H9 (cell line): Measurements from ENCODE around the gene SLK. TPM values are rescaled to one million over a fixed set of nuclear protein-coding genes. Genes with fewer than 3 reads are reported as not detected.

ENCODE experiments used
- DNase-seq: peaks from one replicate; pipeline ENCODE4 v3.0.0-alpha.2; 2017
- H2AFZ ChIP-seq: one replicate; pipeline ENCODE4 v1.6.1; 2013; ENCODE audit warnings: mild to moderate bottlenecking, low read length, control low read depth, moderate library complexity
- H2AK5ac ChIP-seq: 2 replicates; pipeline ENCODE4 v1.6.1; 2013; ENCODE audit warnings: low read length, control low read depth, mixed read lengths; ENCODE audit not compliant: insufficient read length
- H2BK120ac ChIP-seq: one replicate; pipeline ENCODE4 v1.6.1; 2013; ENCODE audit warnings: low read depth, mild to moderate bottlenecking, low read length, control low read depth, inconsistent platforms; ENCODE audit not compliant: poor library complexity, severe bottlenecking
- H2BK12ac ChIP-seq: 2 replicates; pipeline ENCODE4 v1.6.1; 2013; ENCODE audit warnings: low read length, control low read depth, mixed read lengths, low read depth; ENCODE audit not compliant: insufficient read length
- H2BK15ac ChIP-seq: 2 replicates; pipeline ENCODE4 v1.6.1; 2013; ENCODE audit warnings: low read depth, low read length, control low read depth
- H2BK20ac ChIP-seq: one replicate; pipeline ENCODE4 v1.6.1; 2013; ENCODE audit warnings: low read depth, mild to moderate bottlenecking, low read length, control low read depth, inconsistent platforms; ENCODE audit not compliant: poor library complexity, severe bottlenecking
- H2BK5ac ChIP-seq: 2 replicates; pipeline ENCODE4 v1.6.1; 2013; ENCODE audit warnings: low read length, control low read depth, mixed read lengths; ENCODE audit not compliant: insufficient read length
- H3K14ac ChIP-seq: 2 replicates; pipeline ENCODE4 v1.6.1; 2013; ENCODE audit warnings: low read length, control low read depth; ENCODE audit not compliant: insufficient read depth
- H3K18ac ChIP-seq: 2 replicates; pipeline ENCODE4 v1.6.1; 2013; ENCODE audit warnings: low read depth, mild to moderate bottlenecking, mixed read lengths, low read length, control low read depth; ENCODE audit not compliant: insufficient read length
- H3K23ac ChIP-seq: 2 replicates; pipeline ENCODE4 v1.6.1; 2013; ENCODE audit warnings: low read length, control low read depth, mixed read lengths, low read depth; ENCODE audit not compliant: insufficient read length
- H3K23me2 ChIP-seq: 2 replicates; pipeline ENCODE4 v1.6.1; 2013; ENCODE audit warnings: low read depth, mild to moderate bottlenecking, mixed read lengths, low read length, control low read depth; ENCODE audit not compliant: insufficient read length, poor library complexity, severe bottlenecking
- H3K27ac ChIP-seq: 2 replicates; pipeline ENCODE4 v1.5.1; 2013; ENCODE audit warnings: low read length, control low read depth, mixed read lengths, low read depth; ENCODE audit not compliant: insufficient read length
- H3K27me3 ChIP-seq: 2 replicates; pipeline ENCODE4 v1.6.1; 2013; ENCODE audit warnings: low read length, control low read depth, inconsistent platforms; ENCODE audit not compliant: insufficient read depth
- H3K4ac ChIP-seq: 2 replicates; pipeline ENCODE4 v1.6.1; 2013; ENCODE audit warnings: low read depth, mild to moderate bottlenecking, control low read depth, inconsistent platforms, low read length, moderate library complexity
- H3K4me1 ChIP-seq: 2 replicates; pipeline ENCODE4 v1.6.1; 2013; ENCODE audit warnings: low read length, control low read depth, inconsistent platforms; ENCODE audit not compliant: insufficient read depth
- H3K4me2 ChIP-seq: 2 replicates; pipeline ENCODE4 v1.6.1; 2013; ENCODE audit warnings: low read length, control low read depth, mixed read lengths; ENCODE audit not compliant: insufficient read length, insufficient read depth
- H3K56ac ChIP-seq: 2 replicates; pipeline ENCODE4 v1.6.1; 2013; ENCODE audit warnings: low read depth, mild to moderate bottlenecking, mixed read lengths, low read length, control low read depth; ENCODE audit not compliant: insufficient read length
- H3K79me1 ChIP-seq: 2 replicates; pipeline ENCODE4 v1.6.1; 2013; ENCODE audit warnings: low read depth, mild to moderate bottlenecking, moderate library complexity, low read length, control low read depth, inconsistent platforms; ENCODE audit not compliant: insufficient read depth, poor library complexity, severe bottlenecking
- H3K79me2 ChIP-seq: 2 replicates; pipeline ENCODE4 v1.6.1; 2013; ENCODE audit warnings: low read length, control low read depth, inconsistent platforms; ENCODE audit not compliant: insufficient read depth
- H3K9ac ChIP-seq: 2 replicates; pipeline ENCODE4 v1.6.1; 2013; ENCODE audit warnings: low read length, control low read depth, mixed read lengths; ENCODE audit not compliant: insufficient read length; ENCODE audit errors: extremely low read depth
- H3K9me3 ChIP-seq: one replicate; pipeline ENCODE4 v1.6.1; 2013; ENCODE audit warnings: low read depth, low read length, inconsistent platforms; ENCODE audit not compliant: control insufficient read depth
- H3T11ph ChIP-seq: one replicate; pipeline ENCODE4 v1.6.1; 2013; ENCODE audit warnings: mild to moderate bottlenecking, low read length, control low read depth, inconsistent platforms
- H4K20me1 ChIP-seq: one replicate; pipeline ENCODE4 v1.6.1; 2013; ENCODE audit not compliant: control insufficient read depth, insufficient read length, insufficient read depth
- H4K5ac ChIP-seq: 2 replicates; pipeline ENCODE4 v1.6.1; 2013; ENCODE audit warnings: low read depth, mild to moderate bottlenecking, mixed read lengths, low read length, control low read depth; ENCODE audit not compliant: insufficient read length
- H4K8ac ChIP-seq: replicated peaks from 2 replicates; pipeline ENCODE4 v1.6.1; 2013; ENCODE audit warnings: low read length, control low read depth, mixed read lengths, low read depth; ENCODE audit not compliant: insufficient read length
- H4K91ac ChIP-seq: 2 replicates; pipeline ENCODE4 v1.6.1; 2013; ENCODE audit warnings: low read depth, mild to moderate bottlenecking, moderate library complexity, mixed read lengths, low read length, control low read depth; ENCODE audit not compliant: insufficient read length
- H3K27ac Mint-ChIP-seq, 3 experiments: 2 replicates in 2 of 3; 3 replicates in 1 of 3; pipeline ENCODE4 v1.8.0; 2020 to 2021; ENCODE audit warnings: mixed read lengths in 3 of 3, mild to moderate bottlenecking in 1 of 3, moderate library complexity in 1 of 3
- H3K27me3 Mint-ChIP-seq: 2 replicates; pipeline ENCODE4 v1.8.0; 2021; ENCODE audit warnings: low read depth, mild to moderate bottlenecking, moderate library complexity, mixed read lengths
- H3K36me3 Mint-ChIP-seq, 3 experiments: 2 replicates in 2 of 3; 3 replicates in 1 of 3; pipeline ENCODE4 v1.8.0; 2020 to 2021; ENCODE audit warnings: low read depth in 3 of 3, mixed read lengths in 3 of 3; ENCODE audit not compliant: insufficient read depth in 1 of 3
- H3K4me1 Mint-ChIP-seq, 2 experiments: 2 replicates each; pipeline ENCODE4 v1.8.0; 2020; ENCODE audit warnings: mixed read lengths in 2 of 2
- H3K4me3 Mint-ChIP-seq, 2 experiments: 2 replicates in 1 of 2; 3 replicates in 1 of 2; pipeline ENCODE4 v1.8.0; 2020 to 2021; ENCODE audit warnings: mild to moderate bottlenecking in 2 of 2, mixed read lengths in 2 of 2, moderate library complexity in 1 of 2
- H3K9me3 Mint-ChIP-seq, 2 experiments: 2 replicates in 1 of 2; 3 replicates in 1 of 2; pipeline ENCODE4 v1.8.0; 2020; ENCODE audit warnings: mild to moderate bottlenecking in 2 of 2, mixed read lengths in 2 of 2, moderate library complexity in 1 of 2
- whole genome bisulfite sequencing: extraction: QIAGEN DNeasy Blood & Tissue Kit; methylation state at CpG from one replicate; pipeline ENCODE4 v1.1.7; 2013; ENCODE audit warnings: missing lambda C conversion rate, low lambda C conversion rate, mixed read lengths; ENCODE audit not compliant: insufficient read length; ENCODE audit errors: extremely low coverage; 5-methylcytosine and 5-hydroxymethylcytosine counted together
- total RNA-seq: library from RNA; stranded (reverse); gene quantifications from 2 replicates; pipeline ENCODE4 v1.2.1, GENCODE V29; 2021
- TF ChIP-seq, protein P1 (sequence below): fragments of 200-600 bp; sonication (generic); conservative IDR thresholded peaks from 3 replicates; pipeline ENCODE4 v1.8.0; 2021; ENCODE audit warnings: antibody characterized with exemption, mild to moderate bottlenecking

Gene SLK
- total RNA-seq, 1 experiment from 2014 or later = 21.0 TPM

DNA sequence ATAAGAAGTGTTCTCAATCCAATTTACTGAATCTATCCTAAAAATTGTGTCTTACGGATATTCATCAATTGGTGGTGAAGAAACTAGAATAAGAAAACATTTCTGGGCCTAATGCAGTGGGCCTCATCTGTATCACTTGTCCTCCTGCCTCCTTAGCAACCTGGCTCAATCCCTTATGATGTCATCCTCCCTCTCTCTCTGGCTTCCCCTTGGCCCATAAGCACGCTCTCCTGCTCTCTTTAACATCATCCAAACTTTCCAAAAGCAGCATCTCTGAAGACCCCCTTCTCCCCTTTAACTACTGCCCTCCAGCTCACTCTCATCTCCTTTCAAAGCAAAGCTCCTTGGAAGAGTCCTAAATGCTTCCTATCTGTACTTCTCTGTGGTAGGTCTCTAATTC, 44.3 kb upstream of the SLK start:
- Histone ChIP-seq H3K4ac (no peak overlapping the region), H4K20me1 (no peaks in the 10 kb centered on the region), H4K91ac (no peak overlapping the region), H3K23ac (no peak overlapping the region), H3K56ac (no peak overlapping the region), H3K9me3 (no peaks in the 10 kb centered on the region), H2BK120ac (no peak overlapping the region), H3K23me2 (peaks cover 6% of the 10 kb centered on the region), H4K8ac (no peak overlapping the region), H3K9ac (no peak overlapping the region), H3K79me1 (no peaks in the 10 kb centered on the region), H3K27ac (no peak overlapping the region), H2BK20ac (no peak overlapping the region), H2BK12ac (no peak overlapping the region), H3K4me2 (no peak overlapping the region), H3K14ac (no peak overlapping the region), H3K18ac (no peak overlapping the region), H2AFZ (no peak overlapping the region), H2BK5ac (no peak overlapping the region), H3K79me2 (no peaks in the 10 kb centered on the region), H2BK15ac (no peak overlapping the region), H2AK5ac (no peak overlapping the region), H3T11ph (no peak overlapping the region), H3K27me3 (no peaks in the 10 kb centered on the region), H3K4me1 (peaks cover 3% of the 10 kb centered on the region; the same call in 1 of the 2 replicates), H4K5ac (no peak overlapping the region)
- Mint-ChIP-seq H3K9me3 (no peaks in the 10 kb centered on the region), H3K27ac (no peak overlapping the region), H3K4me1 (peaks cover 8 to 10% of the 10 kb centered on the region in 2 experiments), H3K4me3 (no peak overlapping the region), H3K27me3 (no peaks in the 10 kb centered on the region), H3K36me3 (no peaks in the 10 kb centered on the region)
- DNase-seq = no peak
- TF ChIP-seq, protein P1, sequence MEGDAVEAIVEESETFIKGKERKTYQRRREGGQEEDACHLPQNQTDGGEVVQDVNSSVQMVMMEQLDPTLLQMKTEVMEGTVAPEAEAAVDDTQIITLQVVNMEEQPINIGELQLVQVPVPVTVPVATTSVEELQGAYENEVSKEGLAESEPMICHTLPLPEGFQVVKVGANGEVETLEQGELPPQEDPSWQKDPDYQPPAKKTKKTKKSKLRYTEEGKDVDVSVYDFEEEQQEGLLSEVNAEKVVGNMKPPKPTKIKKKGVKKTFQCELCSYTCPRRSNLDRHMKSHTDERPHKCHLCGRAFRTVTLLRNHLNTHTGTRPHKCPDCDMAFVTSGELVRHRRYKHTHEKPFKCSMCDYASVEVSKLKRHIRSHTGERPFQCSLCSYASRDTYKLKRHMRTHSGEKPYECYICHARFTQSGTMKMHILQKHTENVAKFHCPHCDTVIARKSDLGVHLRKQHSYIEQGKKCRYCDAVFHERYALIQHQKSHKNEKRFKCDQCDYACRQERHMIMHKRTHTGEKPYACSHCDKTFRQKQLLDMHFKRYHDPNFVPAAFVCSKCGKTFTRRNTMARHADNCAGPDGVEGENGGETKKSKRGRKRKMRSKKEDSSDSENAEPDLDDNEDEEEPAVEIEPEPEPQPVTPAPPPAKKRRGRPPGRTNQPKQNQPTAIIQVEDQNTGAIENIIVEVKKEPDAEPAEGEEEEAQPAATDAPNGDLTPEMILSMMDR = no peak
- no CpG with 5 or more reads among the region's 2 CpGs for WGBS
